ENCODE results near the gene CRIM1.

CRIM1 gene

GRCh38 chr2:36459725-36460137 lies 104.2 kb downstream of the CRIM1 start:
- DNase-seq = no peak

- no peak for DNase-seq
These were observed 105.6 kb downstream of the CRIM1 start for GRCh38 chr2:36461039-36461681.

GRCh38 chr2:36462311-36462935 lies 106.8 kb downstream of the CRIM1 start:
- DNase-seq = no peak

GRCh38 chr2:36463365-36463764 lies 107.8 kb downstream of the CRIM1 start:
- no peak for DNase-seq

GRCh38 chr2:36464006-36464721 lies 108.6 kb downstream of the CRIM1 start:
- no peak for DNase-seq

GRCh38 chr2:36466135-36466534 lies 110.6 kb downstream of the CRIM1 start:
- DNase-seq = no peak

GRCh38 chr2:36468463-36469105 lies 113.0 kb downstream of the CRIM1 start:
- DNase-seq = no peak

- no peak for DNase-seq
These were observed 113.5 kb downstream of the CRIM1 start for GRCh38 chr2:36469106-36469477.

GRCh38 chr2:36469710-36470109 lies 114.1 kb downstream of the CRIM1 start:
- no peak for DNase-seq

GRCh38 chr2:36473230-36473629 lies 117.7 kb downstream of the CRIM1 start:
- DNase-seq = no peak

GRCh38 chr2:36476411-36476810 lies 120.8 kb downstream of the CRIM1 start:
- DNase-seq = no peak

GRCh38 chr2:36477315-36477714 lies 121.7 kb downstream of the CRIM1 start:
- no peak for DNase-seq

GRCh38 chr2:36477746-36478145 lies 122.2 kb downstream of the CRIM1 start:
- DNase-seq = no peak

- DNase-seq = no peak
These were observed 122.8 kb downstream of the CRIM1 start for GRCh38 chr2:36478332-36478738.

GRCh38 chr2:36478999-36479398 lies 123.4 kb downstream of the CRIM1 start:
- DNase-seq = no peak

- DNase-seq = no peak
These were observed 123.8 kb downstream of the CRIM1 start for GRCh38 chr2:36479406-36479805.

GRCh38 chr2:36480028-36480427 lies 124.5 kb downstream of the CRIM1 start:
- no peak for DNase-seq

GRCh38 chr2:36480636-36481035 lies 125.1 kb downstream of the CRIM1 start:
- no peak for DNase-seq

GRCh38 chr2:36481709-36482108 lies 126.1 kb downstream of the CRIM1 start:
- no peak for DNase-seq

GRCh38 chr2:36482576-36483214 lies 127.1 kb downstream of the CRIM1 start:
- DNase-seq = no peak

- DNase-seq = no peak
These were observed 127.7 kb downstream of the CRIM1 start for GRCh38 chr2:36483290-36483689.

GRCh38 chr2:36484454-36484853 lies 128.9 kb downstream of the CRIM1 start:
- DNase-seq = no peak

- no peak for DNase-seq
These were observed 129.9 kb downstream of the CRIM1 start for GRCh38 chr2:36485521-36485920.
